Osteocyte (in vitro differentiated cells): ENCODE results near the gene UBQLN1. TPM values are rescaled to one million over a fixed set of nuclear protein-coding genes. Genes with fewer than 3 reads are reported as not detected.

Experiments
- DNase-seq: peaks from one replicate; pipeline ENCODE4 v3.0.0; 2021; ENCODE audit warnings: mixed read lengths; ENCODE audit not compliant: unreplicated experiment; ENCODE audit errors: extremely low spot score
- H3K27ac Mint-ChIP-seq: one replicate; pipeline ENCODE4 v1.8.0; 2021; ENCODE audit warnings: mild to moderate bottlenecking, mixed read lengths; ENCODE audit not compliant: unreplicated experiment
- H3K27me3 Mint-ChIP-seq: one replicate; pipeline ENCODE4 v1.8.0; 2021; ENCODE audit warnings: mixed read lengths; ENCODE audit not compliant: unreplicated experiment
- H3K36me3 Mint-ChIP-seq: one replicate; pipeline ENCODE4 v1.8.0; 2021; ENCODE audit warnings: mixed read lengths; ENCODE audit not compliant: unreplicated experiment
- H3K4me1 Mint-ChIP-seq: one replicate; pipeline ENCODE4 v1.8.0; 2021; ENCODE audit warnings: mixed read lengths; ENCODE audit not compliant: unreplicated experiment
- H3K4me3 Mint-ChIP-seq: one replicate; pipeline ENCODE4 v1.8.0; 2021; ENCODE audit warnings: mild to moderate bottlenecking, moderate library complexity, mixed read lengths; ENCODE audit not compliant: unreplicated experiment
- H3K9me3 Mint-ChIP-seq: one replicate; pipeline ENCODE4 v1.8.0; 2021; ENCODE audit warnings: mixed read lengths; ENCODE audit not compliant: unreplicated experiment
- total RNA-seq: library from RNA; stranded (reverse); gene quantifications from 2 replicates; pipeline ENCODE4 v1.2.1, GENCODE V29; 2021
- TF ChIP-seq, protein P1 (sequence below): fragments of 200-600 bp; sonication (generic); IDR thresholded peaks from 2 replicates; pipeline ENCODE4 v1.5.0; 2021; ENCODE audit warnings: antibody characterized with exemption, mild to moderate bottlenecking, moderate library complexity

Gene UBQLN1
- total RNA-seq, 1 donor from 2014 or later: 76.1 TPM

DNA sequence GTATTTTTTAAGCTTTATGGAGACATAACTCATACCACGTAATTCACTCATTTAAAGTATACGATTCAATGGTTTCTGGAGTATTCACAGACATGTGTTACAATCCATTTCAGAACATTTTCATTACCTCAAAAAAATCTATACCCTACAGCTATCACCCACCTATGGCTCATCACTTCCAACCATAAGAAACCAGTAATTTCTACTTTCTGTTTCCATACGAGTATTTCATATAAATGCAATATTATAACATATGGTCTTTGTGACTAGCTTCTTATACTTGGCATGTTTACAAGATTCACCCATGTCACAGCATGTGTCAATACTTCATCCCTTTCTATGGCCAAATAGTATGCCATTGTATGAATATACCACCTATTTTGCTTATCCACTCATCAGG is 18.8 kb downstream of the UBQLN1 start:
- TF ChIP-seq, protein P1, sequence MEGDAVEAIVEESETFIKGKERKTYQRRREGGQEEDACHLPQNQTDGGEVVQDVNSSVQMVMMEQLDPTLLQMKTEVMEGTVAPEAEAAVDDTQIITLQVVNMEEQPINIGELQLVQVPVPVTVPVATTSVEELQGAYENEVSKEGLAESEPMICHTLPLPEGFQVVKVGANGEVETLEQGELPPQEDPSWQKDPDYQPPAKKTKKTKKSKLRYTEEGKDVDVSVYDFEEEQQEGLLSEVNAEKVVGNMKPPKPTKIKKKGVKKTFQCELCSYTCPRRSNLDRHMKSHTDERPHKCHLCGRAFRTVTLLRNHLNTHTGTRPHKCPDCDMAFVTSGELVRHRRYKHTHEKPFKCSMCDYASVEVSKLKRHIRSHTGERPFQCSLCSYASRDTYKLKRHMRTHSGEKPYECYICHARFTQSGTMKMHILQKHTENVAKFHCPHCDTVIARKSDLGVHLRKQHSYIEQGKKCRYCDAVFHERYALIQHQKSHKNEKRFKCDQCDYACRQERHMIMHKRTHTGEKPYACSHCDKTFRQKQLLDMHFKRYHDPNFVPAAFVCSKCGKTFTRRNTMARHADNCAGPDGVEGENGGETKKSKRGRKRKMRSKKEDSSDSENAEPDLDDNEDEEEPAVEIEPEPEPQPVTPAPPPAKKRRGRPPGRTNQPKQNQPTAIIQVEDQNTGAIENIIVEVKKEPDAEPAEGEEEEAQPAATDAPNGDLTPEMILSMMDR: no peak
- no peaks in the 10 kb centered on the region for H3K9me3 Mint-ChIP-seq
- H3K4me3 Mint-ChIP-seq: no peak overlapping the region
- H3K36me3 Mint-ChIP-seq: peaks cover 1% of the 10 kb centered on the region
- no peaks in the 10 kb centered on the region for H3K27me3 Mint-ChIP-seq
- H3K27ac Mint-ChIP-seq: no peak overlapping the region
- peaks cover 23% of the 10 kb centered on the region for H3K4me1 Mint-ChIP-seq
- DNase-seq: no peak

DNA sequence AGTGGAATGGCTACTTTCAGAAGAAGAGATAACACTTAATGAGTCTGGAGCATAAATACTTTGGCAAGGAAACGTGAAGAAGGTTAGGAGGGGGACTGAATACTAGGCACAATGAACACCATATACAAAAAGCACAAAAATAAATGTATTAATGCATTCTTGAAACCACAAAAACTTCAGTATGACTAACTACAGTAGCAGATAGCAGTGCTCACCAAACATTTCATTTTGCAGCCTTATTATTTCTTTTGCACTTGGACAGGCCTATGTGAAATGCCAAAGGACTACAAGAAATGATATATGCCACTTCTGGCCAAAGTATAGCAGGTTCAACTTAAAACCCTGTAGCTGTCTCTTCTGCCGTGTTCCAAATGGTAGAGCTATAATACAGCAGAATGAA is 26.3 kb downstream of the UBQLN1 start:
- TF ChIP-seq, protein P1: no peak
- Mint-ChIP-seq H3K36me3 (peaks cover 30% of the 10 kb centered on the region), H3K4me3 (no peak overlapping the region), H3K9me3 (no peaks in the 10 kb centered on the region), H3K27ac (no peak overlapping the region), H3K4me1 (peaks cover 1% of the 10 kb centered on the region), H3K27me3 (no peaks in the 10 kb centered on the region)
- no peak for DNase-seq

DNA sequence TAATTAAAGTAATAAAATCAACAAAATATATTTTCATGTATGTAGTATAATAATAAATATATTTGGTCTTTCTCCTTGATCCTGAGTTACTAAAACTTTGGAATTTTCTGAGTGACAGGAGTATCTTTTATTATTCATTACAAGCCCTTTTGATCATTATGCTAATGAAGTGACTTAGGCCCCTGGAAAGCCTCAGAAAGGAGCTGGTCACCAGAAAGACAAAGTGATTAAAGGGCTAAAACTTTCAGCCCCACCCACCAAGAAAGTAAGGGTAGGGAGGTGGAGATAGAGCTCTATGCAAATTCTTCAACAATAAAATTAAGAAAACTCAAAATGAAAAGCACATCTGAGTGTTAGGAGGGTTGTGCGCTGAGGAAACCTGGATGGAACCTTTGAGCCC is 27.5 kb downstream of the UBQLN1 start:
- TF ChIP-seq, protein P1: no peak
- H3K36me3 Mint-ChIP-seq: peaks cover 34% of the 10 kb centered on the region
- no peak for DNase-seq
- no peaks in the 10 kb centered on the region for H3K27me3 Mint-ChIP-seq
- H3K4me3 Mint-ChIP-seq: no peak overlapping the region
- no peaks in the 10 kb centered on the region for H3K4me1 Mint-ChIP-seq
- no peak overlapping the region for H3K27ac Mint-ChIP-seq
- no peaks in the 10 kb centered on the region for H3K9me3 Mint-ChIP-seq

DNA sequence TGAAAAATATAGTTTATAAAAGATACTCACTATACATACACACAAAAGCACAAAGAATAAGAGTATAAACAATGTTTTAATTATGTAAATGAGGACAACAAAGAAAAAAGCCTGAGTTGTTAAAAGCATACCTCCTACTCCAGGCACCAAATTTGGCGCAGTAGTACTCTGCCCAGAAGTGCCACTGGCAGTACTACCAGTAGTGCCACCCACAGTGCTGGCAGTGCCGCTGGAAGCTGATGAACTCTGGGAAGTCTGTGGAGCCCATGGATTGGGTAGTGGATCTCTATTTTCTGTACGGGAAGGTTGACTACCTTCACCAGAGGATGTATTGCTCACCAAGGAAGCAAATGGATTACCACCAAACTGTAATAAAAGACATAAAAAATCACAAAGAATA is 30.2 kb downstream of the UBQLN1 start:
- Mint-ChIP-seq H3K4me3 (no peak overlapping the region), H3K36me3 (peaks cover 47% of the 10 kb centered on the region), H3K27ac (no peak overlapping the region), H3K27me3 (no peaks in the 10 kb centered on the region), H3K9me3 (no peaks in the 10 kb centered on the region), H3K4me1 (no peaks in the 10 kb centered on the region)
- TF ChIP-seq, protein P1: no peak
- no peak for DNase-seq

DNA sequence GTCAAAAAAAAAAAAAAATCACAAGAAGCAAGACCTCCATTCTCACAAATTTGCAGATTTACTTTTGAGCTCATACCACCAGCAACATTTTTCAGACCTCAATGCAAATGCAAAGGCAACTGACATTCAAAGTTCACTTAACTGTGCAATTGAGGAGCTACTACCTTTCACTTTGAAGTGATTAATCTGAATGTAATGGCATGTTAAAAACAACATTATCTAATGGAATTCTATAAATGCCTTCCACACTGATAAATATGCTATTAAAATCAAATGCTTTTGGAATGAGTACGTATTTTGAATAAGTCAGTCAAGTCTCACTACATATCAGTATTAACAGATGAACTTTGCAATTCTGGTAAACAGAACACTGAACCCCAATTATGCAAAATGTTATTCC is 32.3 kb downstream of the UBQLN1 start:
- TF ChIP-seq, protein P1: no peak
- Mint-ChIP-seq H3K27me3 (no peaks in the 10 kb centered on the region), H3K36me3 (peaks cover 48% of the 10 kb centered on the region), H3K9me3 (no peaks in the 10 kb centered on the region), H3K27ac (no peak overlapping the region), H3K4me1 (no peaks in the 10 kb centered on the region), H3K4me3 (no peak overlapping the region)
- no peak for DNase-seq
